AG09309 (cell line): ENCODE data around the gene ASCL2.

Experiments
- DNase-seq: peaks from one replicate; pipeline ENCODE4 v3.0.0-alpha.2; 2010; ENCODE audit warnings: low read depth
- H3K4me3 ChIP-seq: 2 replicates; pipeline ENCODE4 v1.5.1; 2011; ENCODE audit warnings: mild to moderate bottlenecking, low read depth, low read length, moderate library complexity; ENCODE audit not compliant: control insufficient read depth
- TF ChIP-seq, protein P1 (sequence below): IDR thresholded peaks from 2 replicates; pipeline ENCODE4 v1.5.1; 2011; ENCODE audit warnings: mild to moderate bottlenecking, low read depth, low read length, inconsistent platforms; ENCODE audit not compliant: insufficient read depth, control insufficient read depth; ENCODE audit errors: missing control alignments

Gene ASCL2

DNA sequence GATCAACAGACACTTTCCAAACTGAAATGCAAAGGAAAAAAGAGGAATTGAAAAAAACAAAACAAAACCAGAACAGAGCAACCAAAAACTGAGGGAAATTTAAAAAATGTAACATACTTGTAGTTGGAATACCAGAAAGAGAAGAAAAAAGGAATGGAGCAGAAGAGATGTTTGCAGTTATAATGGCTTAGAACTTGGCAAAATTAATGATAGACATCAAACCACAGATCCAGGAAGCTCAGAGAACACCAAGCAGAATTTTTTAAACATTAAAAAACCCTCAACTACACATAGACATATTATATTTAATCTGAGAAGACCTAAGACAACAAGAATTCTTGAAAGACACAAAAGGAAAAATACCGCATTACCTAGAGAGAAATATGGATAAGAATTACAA is 46.1 kb downstream of the ASCL2 start:
- DNase-seq: no peak
- TF ChIP-seq, protein P1, sequence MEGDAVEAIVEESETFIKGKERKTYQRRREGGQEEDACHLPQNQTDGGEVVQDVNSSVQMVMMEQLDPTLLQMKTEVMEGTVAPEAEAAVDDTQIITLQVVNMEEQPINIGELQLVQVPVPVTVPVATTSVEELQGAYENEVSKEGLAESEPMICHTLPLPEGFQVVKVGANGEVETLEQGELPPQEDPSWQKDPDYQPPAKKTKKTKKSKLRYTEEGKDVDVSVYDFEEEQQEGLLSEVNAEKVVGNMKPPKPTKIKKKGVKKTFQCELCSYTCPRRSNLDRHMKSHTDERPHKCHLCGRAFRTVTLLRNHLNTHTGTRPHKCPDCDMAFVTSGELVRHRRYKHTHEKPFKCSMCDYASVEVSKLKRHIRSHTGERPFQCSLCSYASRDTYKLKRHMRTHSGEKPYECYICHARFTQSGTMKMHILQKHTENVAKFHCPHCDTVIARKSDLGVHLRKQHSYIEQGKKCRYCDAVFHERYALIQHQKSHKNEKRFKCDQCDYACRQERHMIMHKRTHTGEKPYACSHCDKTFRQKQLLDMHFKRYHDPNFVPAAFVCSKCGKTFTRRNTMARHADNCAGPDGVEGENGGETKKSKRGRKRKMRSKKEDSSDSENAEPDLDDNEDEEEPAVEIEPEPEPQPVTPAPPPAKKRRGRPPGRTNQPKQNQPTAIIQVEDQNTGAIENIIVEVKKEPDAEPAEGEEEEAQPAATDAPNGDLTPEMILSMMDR: no peak
- H3K4me3 ChIP-seq: no peak overlapping the region

DNA sequence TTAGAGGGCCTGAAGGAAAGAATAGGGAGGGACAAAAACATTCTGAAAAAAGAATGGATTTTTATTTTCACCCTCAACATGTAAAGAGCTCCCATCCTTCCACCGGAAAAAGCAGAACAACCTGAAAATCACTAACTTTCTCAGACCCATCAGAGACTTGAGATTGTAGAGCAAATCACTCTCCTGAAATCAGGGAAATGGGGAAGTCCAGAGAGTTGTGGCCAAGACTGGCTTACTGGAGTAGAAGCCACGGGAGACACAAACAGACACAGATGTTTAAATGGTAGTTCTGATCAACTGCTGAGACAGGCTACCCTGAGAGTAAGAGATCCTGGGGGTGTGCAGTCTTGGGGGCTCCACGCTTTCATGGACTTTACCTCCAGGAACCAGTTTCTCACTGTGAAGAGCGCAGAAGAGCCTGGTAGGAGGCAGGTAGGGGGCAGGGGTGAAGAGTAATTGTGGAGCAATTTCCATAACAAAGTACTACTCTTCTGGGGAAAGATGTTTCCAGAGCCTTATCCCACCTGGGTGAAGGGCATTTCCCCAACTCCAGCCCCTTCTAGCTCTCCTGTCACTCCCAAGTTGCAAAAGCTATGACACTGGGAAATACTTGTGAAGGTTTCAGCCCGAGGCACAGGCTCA is 47.1 kb downstream of the ASCL2 start:
- no peak overlapping the region for H3K4me3 ChIP-seq
- DNase-seq: no peak
- TF ChIP-seq, protein P1: no peak

DNA sequence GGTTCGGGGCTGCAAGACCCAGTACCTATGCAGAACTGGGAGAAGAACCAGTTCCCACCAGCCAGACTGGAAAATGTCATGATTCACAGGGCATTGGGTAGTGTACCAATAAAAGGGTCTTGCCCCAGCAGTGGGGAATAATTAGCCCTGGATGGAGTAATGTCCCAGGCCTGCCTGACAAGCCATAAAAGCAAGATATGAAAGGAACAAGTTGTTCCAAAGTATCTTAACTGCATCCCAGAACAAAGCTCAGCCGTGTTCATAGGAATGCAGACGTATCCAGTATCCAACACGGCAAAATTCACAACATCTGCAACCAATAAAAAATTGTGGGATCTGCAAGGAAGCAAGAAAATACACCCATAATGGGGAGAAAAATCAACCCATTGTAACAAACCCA is 47.9 kb downstream of the ASCL2 start:
- DNase-seq: no peak
- TF ChIP-seq, protein P1: no peak
- no peak overlapping the region for H3K4me3 ChIP-seq

DNA sequence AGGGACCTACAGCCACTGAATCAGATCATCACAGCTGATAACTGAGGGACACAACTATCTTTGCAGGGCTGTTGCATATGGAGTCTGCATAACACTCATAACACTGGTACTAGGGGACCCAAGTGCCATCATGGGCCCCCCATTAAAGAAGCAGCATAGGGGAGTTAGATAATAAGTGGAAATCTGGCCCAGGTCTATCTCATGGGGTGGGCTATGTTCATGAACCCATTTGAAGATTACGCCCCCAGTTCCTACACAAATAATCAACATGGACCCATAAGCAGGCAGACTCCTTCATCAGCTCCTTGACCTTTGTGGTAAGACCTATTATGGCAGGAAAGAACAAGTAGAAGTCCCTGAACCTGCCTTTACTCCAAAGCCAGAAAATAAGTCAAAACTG is 48.8 kb downstream of the ASCL2 start:
- no peak for DNase-seq
- TF ChIP-seq, protein P1: no peak
- no peak overlapping the region for H3K4me3 ChIP-seq

DNA sequence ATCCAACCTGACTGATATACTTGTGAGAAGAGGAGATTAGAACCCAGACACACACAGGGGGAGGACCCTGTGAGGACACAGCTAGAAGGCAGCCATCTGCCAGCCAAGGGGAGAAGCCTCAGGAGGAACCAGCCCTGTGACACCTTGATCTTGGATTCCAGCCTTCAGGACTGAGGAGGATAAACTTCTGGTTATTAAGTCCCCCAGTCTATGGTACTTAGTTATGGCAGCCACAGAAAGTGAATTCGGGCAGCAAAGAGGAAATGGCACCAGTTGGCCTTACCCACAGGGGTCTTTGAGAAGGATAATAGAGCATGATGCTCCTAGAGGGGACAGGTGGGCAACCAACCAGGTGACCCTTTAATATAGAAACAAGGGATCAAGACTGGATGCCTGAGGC is 49.4 kb downstream of the ASCL2 start:
- no peak overlapping the region for H3K4me3 ChIP-seq
- TF ChIP-seq, protein P1: no peak

DNA sequence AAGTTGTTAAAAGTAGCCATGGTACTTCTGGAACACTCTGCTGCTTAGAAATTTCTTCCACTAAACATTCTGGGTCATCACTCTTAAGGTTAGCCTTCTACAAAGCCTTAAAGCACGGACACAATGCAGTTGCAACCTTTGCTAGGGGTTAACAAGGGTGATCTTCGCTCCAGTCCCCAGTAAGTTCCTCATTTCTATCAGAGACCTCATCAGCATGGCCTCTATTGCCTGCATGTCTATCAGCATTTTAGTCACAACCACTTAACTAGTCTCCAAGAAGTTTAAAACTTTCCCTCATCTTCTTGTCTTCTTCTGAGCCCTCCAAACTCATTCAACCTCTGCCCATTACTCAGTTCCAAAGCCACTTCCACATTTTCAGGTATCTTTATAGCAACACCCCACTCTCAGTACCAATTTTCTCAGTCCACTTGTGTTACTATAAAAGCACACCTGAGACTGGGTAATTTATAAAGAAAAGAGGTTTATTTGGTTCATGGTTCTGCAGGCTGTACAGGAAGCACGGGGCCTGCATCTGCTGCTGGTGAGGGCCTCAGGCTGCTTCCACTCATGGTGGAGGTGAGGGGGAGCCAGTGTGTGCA is 50.1 kb downstream of the ASCL2 start:
- TF ChIP-seq, protein P1: no peak
- no peak for DNase-seq
- no peak overlapping the region for H3K4me3 ChIP-seq

More for the DNA sequence above, 49.4 kb downstream of the ASCL2 start:
- DNase-seq: no peak
